ENCODE results near the gene CD80.
"Not testable (repeated sequence)": the region's sequence is repeated elsewhere in the genome, so short reads cannot be mapped to it uniquely, and the experiment has no call there.

The CD80 gene

DNA sequence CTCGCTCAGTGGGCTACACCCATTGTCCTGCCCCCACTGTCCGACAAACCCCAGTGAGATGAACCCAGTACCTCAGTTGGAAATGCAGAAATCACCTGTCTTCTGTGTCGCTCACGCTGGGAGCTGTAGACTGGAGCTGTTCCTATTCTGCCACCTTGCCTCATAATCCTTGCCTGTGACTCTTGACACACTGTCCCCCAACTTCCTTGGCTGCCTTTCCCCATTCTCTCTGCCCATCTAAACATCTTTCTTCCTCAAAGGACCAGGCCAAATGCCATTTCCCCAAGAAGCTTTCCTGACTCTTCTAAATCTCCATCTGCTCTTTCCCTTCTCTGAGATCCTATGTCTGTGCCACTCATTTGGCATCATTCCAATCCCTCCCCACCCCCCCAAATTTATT, 9.7 kb upstream of the CD80 start:
- TF ChIP-seq, protein P1, sequence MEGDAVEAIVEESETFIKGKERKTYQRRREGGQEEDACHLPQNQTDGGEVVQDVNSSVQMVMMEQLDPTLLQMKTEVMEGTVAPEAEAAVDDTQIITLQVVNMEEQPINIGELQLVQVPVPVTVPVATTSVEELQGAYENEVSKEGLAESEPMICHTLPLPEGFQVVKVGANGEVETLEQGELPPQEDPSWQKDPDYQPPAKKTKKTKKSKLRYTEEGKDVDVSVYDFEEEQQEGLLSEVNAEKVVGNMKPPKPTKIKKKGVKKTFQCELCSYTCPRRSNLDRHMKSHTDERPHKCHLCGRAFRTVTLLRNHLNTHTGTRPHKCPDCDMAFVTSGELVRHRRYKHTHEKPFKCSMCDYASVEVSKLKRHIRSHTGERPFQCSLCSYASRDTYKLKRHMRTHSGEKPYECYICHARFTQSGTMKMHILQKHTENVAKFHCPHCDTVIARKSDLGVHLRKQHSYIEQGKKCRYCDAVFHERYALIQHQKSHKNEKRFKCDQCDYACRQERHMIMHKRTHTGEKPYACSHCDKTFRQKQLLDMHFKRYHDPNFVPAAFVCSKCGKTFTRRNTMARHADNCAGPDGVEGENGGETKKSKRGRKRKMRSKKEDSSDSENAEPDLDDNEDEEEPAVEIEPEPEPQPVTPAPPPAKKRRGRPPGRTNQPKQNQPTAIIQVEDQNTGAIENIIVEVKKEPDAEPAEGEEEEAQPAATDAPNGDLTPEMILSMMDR (IDR thresholded peaks at IDR 0.05; ENCODE audit: unreplicated experiment in 3 of 3): no peak
- Mint-ChIP-seq H3K4me1 (no peaks in the 10 kb centered on the region), H3K27me3 (ENCODE audit: low read depth) (no peaks in the 10 kb centered on the region), H3K9me3 (no peaks in the 10 kb centered on the region), H3K4me3 (no peak overlapping the region), H3K36me3 (ENCODE audit: low read depth) (no peaks in the 10 kb centered on the region), H3K27ac (no peak overlapping the region)

DNA sequence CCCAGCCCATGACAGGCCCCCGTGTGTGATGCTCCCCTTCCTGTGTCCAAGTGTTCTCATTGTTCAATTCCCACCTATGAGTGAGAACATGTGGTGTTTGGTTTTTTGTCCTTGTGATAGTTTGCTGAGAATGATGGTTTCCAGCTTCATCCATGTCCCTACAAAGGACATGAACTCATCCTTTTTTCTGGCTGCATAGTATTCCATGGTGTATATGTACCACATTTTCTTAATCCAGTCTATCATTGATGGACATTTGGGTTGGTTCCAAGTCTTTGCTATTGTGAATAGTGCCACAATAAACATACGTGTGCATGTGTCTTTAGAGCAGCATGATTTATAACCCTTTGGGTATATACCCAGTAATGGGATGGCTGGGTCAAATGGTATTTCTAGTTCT, 3.9 kb upstream of the CD80 start:
- not testable (repeated sequence) for H3K4me1 Mint-ChIP-seq; H3K36me3 Mint-ChIP-seq (ENCODE audit: low read depth); H3K27me3 Mint-ChIP-seq (ENCODE audit: low read depth); H3K4me3 Mint-ChIP-seq; H3K27ac Mint-ChIP-seq; H3K9me3 Mint-ChIP-seq

DNA sequence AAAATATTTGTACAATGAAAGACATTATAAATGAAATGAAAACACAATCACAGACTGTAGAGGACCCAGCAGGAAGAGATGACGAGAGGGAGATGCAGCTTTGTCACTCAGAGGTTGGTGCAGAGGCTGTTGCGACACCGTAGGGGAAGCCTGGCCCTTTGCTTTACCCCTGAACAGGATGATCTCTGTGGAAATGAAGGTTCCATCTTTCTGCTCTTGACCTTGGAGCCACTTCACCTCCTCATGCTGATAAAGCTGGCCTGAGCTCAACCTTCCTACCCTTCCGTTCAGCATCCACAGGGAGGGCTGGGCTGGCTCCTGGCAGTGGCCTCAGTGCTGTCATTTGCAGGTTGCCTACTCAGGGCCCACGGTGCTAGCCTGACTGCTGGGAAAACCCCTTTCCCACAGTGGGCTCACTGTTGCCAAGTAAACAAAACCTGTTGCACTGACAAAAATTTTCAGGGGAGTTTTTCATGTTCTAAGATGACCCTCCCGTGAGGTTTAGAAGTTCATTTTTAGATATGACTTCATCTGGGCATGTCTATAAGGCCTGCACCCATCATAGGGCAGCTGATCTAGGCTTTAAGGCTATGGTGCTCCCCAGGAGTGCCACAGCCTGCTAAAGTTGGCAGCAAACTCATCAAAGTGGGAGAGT, 3.0 kb upstream of the CD80 start:
- TF ChIP-seq, protein P1 (IDR thresholded peaks at IDR 0.05; ENCODE audit: unreplicated experiment in 3 of 3): no peak
- Mint-ChIP-seq H3K9me3 (no peaks in the 10 kb centered on the region), H3K27ac (no peak overlapping the region), H3K27me3 (ENCODE audit: low read depth) (no peaks in the 10 kb centered on the region), H3K36me3 (ENCODE audit: low read depth) (no peaks in the 10 kb centered on the region), H3K4me1 (no peaks in the 10 kb centered on the region), H3K4me3 (no peak overlapping the region)

- Mint-ChIP-seq H3K4me3 (no peak overlapping the region), H3K27ac (no peak overlapping the region), H3K4me1 (no peaks in the 10 kb centered on the region), H3K36me3 (ENCODE audit: low read depth) (no peaks in the 10 kb centered on the region), H3K27me3 (ENCODE audit: low read depth) (peaks cover 4% of the 10 kb centered on the region), H3K9me3 (no peaks in the 10 kb centered on the region)
- TF ChIP-seq, protein P1 (IDR thresholded peaks at IDR 0.05; ENCODE audit: unreplicated experiment in 3 of 3): no peak
Observed at GRCh38 chr3:119560160-119560559, 746 bp upstream of the CD80 start.

DNA sequence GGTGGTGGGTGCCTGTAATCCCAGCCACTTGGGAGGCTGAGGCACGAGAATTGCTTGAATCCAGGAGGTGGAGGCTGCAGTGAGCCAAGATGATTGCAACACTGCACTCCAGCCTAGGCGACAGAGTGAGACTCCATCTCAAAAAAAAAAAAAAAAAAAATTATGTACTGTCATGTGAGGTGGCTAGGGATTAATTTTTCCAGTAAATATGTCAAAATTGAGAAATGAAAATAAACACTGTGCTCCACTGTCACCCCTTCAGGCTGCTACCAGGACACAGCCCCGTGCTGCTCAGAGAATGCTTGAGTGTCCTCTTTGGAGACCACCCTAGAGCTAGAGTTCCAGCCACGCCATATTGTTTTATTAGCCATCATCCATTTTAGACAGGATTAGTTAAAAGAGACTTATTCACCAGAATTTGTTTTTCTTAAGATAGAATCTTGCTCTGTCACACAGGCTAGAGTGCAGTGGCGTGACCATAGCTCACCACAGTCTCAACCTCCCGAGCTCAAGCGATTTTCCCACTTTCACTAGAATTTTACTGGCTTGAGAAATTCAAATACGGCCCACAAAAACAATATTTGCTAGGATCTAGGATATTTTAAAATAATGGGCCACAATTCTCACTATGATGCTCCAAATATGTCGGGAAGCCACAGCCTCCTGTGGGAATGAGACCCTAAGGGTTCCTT, 642 bp downstream of the CD80 start:
- Mint-ChIP-seq H3K4me1 (no peaks in the 10 kb centered on the region), H3K4me3 (no peak overlapping the region), H3K27me3 (ENCODE audit: low read depth) (peaks cover 4% of the 10 kb centered on the region), H3K27ac (no peak overlapping the region), H3K9me3 (no peaks in the 10 kb centered on the region), H3K36me3 (ENCODE audit: low read depth) (no peaks in the 10 kb centered on the region)
- TF ChIP-seq, protein P1 (IDR thresholded peaks at IDR 0.05; ENCODE audit: unreplicated experiment in 3 of 3): no peak

GRCh38 chr3:119557877-119558269, 1.5 kb downstream of the CD80 start:
- Mint-ChIP-seq H3K27me3 (ENCODE audit: low read depth) (peaks cover 4% of the 10 kb centered on the region), H3K9me3 (no peaks in the 10 kb centered on the region), H3K27ac (no peak overlapping the region), H3K4me1 (no peaks in the 10 kb centered on the region), H3K4me3 (no peak overlapping the region), H3K36me3 (ENCODE audit: low read depth) (no peaks in the 10 kb centered on the region)
- TF ChIP-seq, protein P1 (IDR thresholded peaks at IDR 0.05; ENCODE audit: unreplicated experiment in 3 of 3): no peak

All from nephron (organoid).